ENCODE results near the gene SGTB. TPM values are rescaled to one million over a fixed set of nuclear protein-coding genes. Genes with fewer than 3 reads are reported as not detected.

The SGTB gene
- 10 to 100 TPM in 5 of 8 experiments, 1 to 10 TPM in 3; 2.8 to 35.3 (median 13.4) TPM for total RNA-seq

- in situ Hi-C loops (cut with MboI; ENCODE audit: low pct_unique_long_range_greater_than_20kb in 2 of 9, low sequenced_read_pairs in 9 of 9, unreplicated experiment in 9 of 9), result loop anchor here in 1 of 9 experiments (25.0 kb wide), 1 partner anchor 215 kb away; the partner anchor contains the start of gene ERBIN
- WGBS, 10 experiments, result no CpG with 5 or more reads among the region's 92 CpGs
Observed at GRCh38 chr5:65721720-65722574, at the start of gene SGTB, which contains the start of gene NLN. SGTB (minus strand) TSS chr5:65722109; CDS start chr5:65720807, 1,302 bp downstream. NLN (plus strand) TSS chr5:65722205; CDS start chr5:65722374, 169 bp downstream.

GRCh38 chr5:65771266-65771665, 49.4 kb upstream of the SGTB start:
- H3K4me1 ChIP-seq (replicated peaks in 1 of 2), result no peaks in the 10 kb centered on the region
- no peak overlapping the region for H3K4me3 ChIP-seq
- ATAC-seq (replicated peaks in 6 of 8), result no peak
- in situ Hi-C loops (cut with MboI; ENCODE audit: low pct_unique_long_range_greater_than_20kb in 2 of 9, low sequenced_read_pairs in 9 of 9, unreplicated experiment in 9 of 9), result no loop called here
- WGBS, 10 experiments, result 83 to 100% (median 95%) methylated on average over 1 to 2 of the region's 2 CpGs; no CpG with 5 or more reads in 1 of the 10 experiments
- no peak overlapping the region for H3K27ac ChIP-seq

More at GRCh38 chr5:65721720-65722574, at the start of gene SGTB, which contains the start of gene NLN:
- Histone ChIP-seq H3K27ac (peak within 1 kb of the TSS; percentile 77 to 82), H3K4me1 (replicated peaks in 1 of 2) (peaks cover 7 to 11% of the 10 kb centered on the region in 2 donors), H3K4me3 (peak within 1 kb of the TSS; percentile 72 to 93 (median 80))
- ATAC-seq (replicated peaks in 6 of 8), result peak; percentile 82 to 94 (median 92)

DNA sequence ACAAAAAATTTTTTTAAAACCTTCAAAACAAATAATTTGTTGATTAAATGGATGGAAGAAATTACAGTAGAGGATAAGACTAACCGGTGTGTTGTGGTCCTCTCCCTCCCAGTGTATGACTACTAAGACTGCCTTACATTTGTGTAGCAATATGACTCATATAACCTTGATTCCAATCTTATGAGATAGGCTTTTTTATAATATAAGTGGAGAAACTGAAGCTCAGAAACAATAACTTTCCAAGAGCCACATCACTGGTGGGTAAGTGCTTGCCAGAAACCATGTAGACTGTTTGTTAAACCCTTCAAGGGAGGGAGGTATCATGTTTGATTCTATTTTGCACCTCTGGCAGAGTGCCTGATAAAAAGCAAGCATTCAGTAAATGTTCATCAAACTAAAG, 47.6 kb upstream of the SGTB start:
- peak in 3 of 8 experiments; percentile 50 to 82 (median 79) for ATAC-seq (replicated peaks in 6 of 8)
- 0 to 50% (median 0%) methylated on average over 1 of the region's 1 CpG; no CpG with 5 or more reads in 4 of the 10 experiments for WGBS, 10 experiments
- no peak overlapping the region for H3K27ac ChIP-seq

GRCh38 chr5:65768723-65769346, 46.9 kb upstream of the SGTB start:
- ATAC-seq (replicated peaks in 6 of 8), result no peak
- in situ Hi-C loops (cut with MboI; ENCODE audit: low pct_unique_long_range_greater_than_20kb in 2 of 9, low sequenced_read_pairs in 9 of 9, unreplicated experiment in 9 of 9), result no loop called here
- Histone ChIP-seq H3K4me3 (no peak overlapping the region), H3K4me1 (replicated peaks in 1 of 2) (no peaks in the 10 kb centered on the region), H3K27ac (no peak overlapping the region)
- 80 to 100% (median 91%) methylated on average over 1 to 4 of the region's 7 CpGs; no CpG with 5 or more reads in 2 of the 10 experiments for WGBS, 10 experiments

More for the DNA sequence above, 47.6 kb upstream of the SGTB start:
- no peak overlapping the region for H3K4me3 ChIP-seq
- no peaks in the 10 kb centered on the region for H3K4me1 ChIP-seq (replicated peaks in 1 of 2)
- in situ Hi-C loops (cut with MboI; ENCODE audit: low pct_unique_long_range_greater_than_20kb in 2 of 9, low sequenced_read_pairs in 9 of 9, unreplicated experiment in 9 of 9), result no loop called here

DNA sequence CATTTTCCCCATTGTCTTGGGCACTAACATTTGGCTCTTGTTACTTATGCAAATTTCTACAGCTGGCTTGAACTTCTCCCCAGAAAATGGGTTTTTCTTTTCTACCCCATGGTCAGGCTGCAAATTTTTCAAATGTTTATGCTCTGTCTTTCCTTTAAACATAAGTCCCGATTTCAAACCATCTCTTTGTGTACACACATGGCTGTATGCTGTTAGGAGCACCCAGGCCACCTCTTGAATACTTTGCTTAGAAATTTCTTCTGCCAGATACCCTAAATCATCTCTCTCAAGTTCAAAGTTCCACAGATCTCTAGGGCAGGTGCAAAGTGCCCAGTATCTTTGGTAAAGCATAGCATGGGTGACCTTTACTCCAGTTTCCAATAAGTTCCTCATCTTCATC, 45.7 kb upstream of the SGTB start:
- Histone ChIP-seq H3K4me3 (no peak overlapping the region), H3K4me1 (replicated peaks in 1 of 2) (no peaks in the 10 kb centered on the region), H3K27ac (no peak overlapping the region)
- in situ Hi-C loops (cut with MboI; ENCODE audit: low pct_unique_long_range_greater_than_20kb in 2 of 9, low sequenced_read_pairs in 9 of 9, unreplicated experiment in 9 of 9), result no loop called here
- no peak for ATAC-seq (replicated peaks in 6 of 8)
- 71 to 100% (median 100%) methylated on average over 1 of the region's 1 CpG; no CpG with 5 or more reads in 1 of the 10 experiments for WGBS, 10 experiments

- no peak overlapping the region for H3K4me3 ChIP-seq
- no peak overlapping the region for H3K27ac ChIP-seq
- WGBS, 10 experiments, result 90 to 100% (median 93%) methylated on average over 1 to 2 of the region's 2 CpGs; no CpG with 5 or more reads in 7 of the 10 experiments
- ATAC-seq (replicated peaks in 6 of 8), result no peak
- no peaks in the 10 kb centered on the region for H3K4me1 ChIP-seq (replicated peaks in 1 of 2)
- in situ Hi-C loops (cut with MboI; ENCODE audit: low pct_unique_long_range_greater_than_20kb in 2 of 9, low sequenced_read_pairs in 9 of 9, unreplicated experiment in 9 of 9), result no loop called here
Observed at GRCh38 chr5:65766781-65767180, 44.9 kb upstream of the SGTB start.

DNA sequence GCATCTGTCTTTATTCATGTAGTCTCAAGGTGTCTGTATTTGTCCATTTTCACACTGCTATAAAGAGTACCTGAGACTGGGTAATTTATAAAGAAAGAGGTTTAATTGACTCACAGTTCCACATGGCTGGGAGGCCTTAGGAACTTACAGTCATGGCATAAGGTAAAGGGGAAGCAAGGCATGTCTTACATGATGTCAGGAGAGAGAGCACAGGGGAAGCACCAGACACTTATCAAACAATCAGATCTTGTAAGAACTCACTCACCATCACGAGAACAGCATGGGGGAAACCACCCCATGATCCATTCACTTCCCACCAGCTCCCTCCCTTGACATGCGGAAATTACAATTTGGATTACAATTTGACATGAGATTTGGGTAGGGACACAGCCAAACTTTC, 44.3 kb upstream of the SGTB start:
- WGBS, 10 experiments, result 60 to 100% (median 77%) methylated on average over 1 to 2 of the region's 2 CpGs; no CpG with 5 or more reads in 5 of the 10 experiments
- Histone ChIP-seq H3K4me1 (replicated peaks in 1 of 2) (no peaks in the 10 kb centered on the region), H3K27ac (no peak overlapping the region), H3K4me3 (no peak overlapping the region)
- in situ Hi-C loops (cut with MboI; ENCODE audit: low pct_unique_long_range_greater_than_20kb in 2 of 9, low sequenced_read_pairs in 9 of 9, unreplicated experiment in 9 of 9), result no loop called here
- ATAC-seq (replicated peaks in 6 of 8), result no peak

DNA sequence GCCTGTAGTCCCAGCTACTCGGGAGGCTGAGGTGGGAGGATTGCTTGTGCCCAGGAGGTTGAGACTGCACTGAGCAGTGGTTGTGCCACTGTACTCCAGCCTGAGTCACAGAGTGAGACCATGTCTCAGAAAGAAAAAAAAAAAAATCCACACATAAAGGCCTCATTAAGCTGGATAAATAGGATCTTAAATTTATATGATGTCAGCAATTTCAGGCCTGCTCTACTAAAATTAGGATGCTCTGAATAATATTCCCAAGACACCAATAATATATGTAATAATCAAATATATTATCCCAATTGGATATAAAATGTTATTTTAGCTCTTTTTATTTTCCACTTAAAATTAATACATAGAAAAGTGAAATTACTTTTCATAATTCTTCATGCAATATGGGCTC, 43.7 kb upstream of the SGTB start:
- Histone ChIP-seq H3K4me3 (no peak overlapping the region), H3K4me1 (replicated peaks in 1 of 2) (no peaks in the 10 kb centered on the region), H3K27ac (no peak overlapping the region)
- ATAC-seq (replicated peaks in 6 of 8), result no peak
- in situ Hi-C loops (cut with MboI; ENCODE audit: low pct_unique_long_range_greater_than_20kb in 2 of 9, low sequenced_read_pairs in 9 of 9, unreplicated experiment in 9 of 9), result no loop called here
- WGBS, 10 experiments, result 75 to 100% (median 92%) methylated on average over 1 of the region's 1 CpG; no CpG with 5 or more reads in 4 of the 10 experiments

DNA sequence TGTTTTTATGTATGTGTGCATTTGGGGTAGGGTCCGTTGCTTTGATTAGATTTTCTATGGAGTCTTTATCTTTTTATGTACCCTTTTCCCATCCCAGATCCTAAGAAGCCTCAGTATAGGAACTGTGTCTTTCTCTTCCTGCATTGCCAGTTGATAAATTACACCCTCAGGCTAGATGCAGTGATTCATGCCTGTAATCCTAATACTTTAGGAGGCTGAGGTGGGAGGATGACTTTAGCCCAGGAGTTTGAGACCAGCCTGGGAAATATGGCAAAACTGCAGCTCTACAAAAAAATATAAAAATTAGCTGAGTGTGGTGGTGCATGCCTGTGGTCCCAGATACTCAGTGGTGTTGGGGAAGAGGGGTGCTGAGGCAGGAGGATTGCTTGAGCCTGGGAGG, 40.3 kb upstream of the SGTB start:
- no peaks in the 10 kb centered on the region for H3K4me1 ChIP-seq (replicated peaks in 1 of 2)
- no peak overlapping the region for H3K4me3 ChIP-seq
- no peak for ATAC-seq (replicated peaks in 6 of 8)
- WGBS, 10 experiments, result 80 to 100% (median 100%) methylated on average over 1 of the region's 1 CpG; no CpG with 5 or more reads in 3 of the 10 experiments
- in situ Hi-C loops (cut with MboI; ENCODE audit: low pct_unique_long_range_greater_than_20kb in 2 of 9, low sequenced_read_pairs in 9 of 9, unreplicated experiment in 9 of 9), result no loop called here
- no peak overlapping the region for H3K27ac ChIP-seq

DNA sequence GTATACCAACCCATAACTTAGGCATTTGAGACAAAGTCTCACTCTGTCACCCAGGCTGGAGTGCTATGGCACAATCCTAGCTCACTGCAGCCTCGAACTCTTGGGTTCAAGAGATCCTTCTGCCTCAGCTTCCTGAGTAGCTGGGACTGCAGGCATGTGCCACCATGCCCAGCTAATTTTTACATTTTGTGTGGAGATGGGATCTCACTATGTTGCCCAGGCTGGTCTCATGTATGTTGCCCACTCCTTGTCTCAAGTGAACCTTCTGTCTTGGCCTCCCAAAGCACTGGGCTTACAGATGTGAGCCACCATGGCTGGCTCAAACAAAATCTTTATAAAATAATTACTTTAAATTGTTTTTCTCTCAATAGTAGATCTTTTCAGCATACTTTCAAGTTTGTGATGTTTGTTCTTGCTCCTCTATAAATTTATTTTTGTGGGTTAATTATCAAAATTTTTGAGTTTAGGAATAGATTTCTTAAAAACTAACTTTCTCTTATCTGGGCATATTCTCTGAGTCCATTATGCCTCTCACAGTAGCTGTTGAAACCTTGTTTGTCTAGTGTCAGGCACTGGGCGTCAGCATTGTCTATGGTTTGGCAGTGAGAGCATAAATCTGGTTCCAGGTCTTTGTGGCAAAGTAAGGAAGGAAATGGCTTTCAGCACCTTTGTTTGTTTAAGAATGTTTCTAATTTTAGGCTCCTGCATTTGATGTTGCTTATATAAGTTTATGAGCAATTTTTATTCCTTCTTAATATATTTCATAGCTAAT, 38.8 kb upstream of the SGTB start:
- ATAC-seq (replicated peaks in 6 of 8), result peak in 3 of 8 experiments; percentile 25 to 80 (median 33)
- no peak overlapping the region for H3K27ac ChIP-seq
- no peaks in the 10 kb centered on the region for H3K4me1 ChIP-seq (replicated peaks in 1 of 2)
- H3K4me3 ChIP-seq, result no peak overlapping the region
- in situ Hi-C loops (cut with MboI; ENCODE audit: low pct_unique_long_range_greater_than_20kb in 2 of 9, low sequenced_read_pairs in 9 of 9, unreplicated experiment in 9 of 9), result no loop called here
- WGBS, 10 experiments, result 46 to 100% (median 61%) methylated on average over 1 to 2 of the region's 2 CpGs; no CpG with 5 or more reads in 2 of the 10 experiments

DNA sequence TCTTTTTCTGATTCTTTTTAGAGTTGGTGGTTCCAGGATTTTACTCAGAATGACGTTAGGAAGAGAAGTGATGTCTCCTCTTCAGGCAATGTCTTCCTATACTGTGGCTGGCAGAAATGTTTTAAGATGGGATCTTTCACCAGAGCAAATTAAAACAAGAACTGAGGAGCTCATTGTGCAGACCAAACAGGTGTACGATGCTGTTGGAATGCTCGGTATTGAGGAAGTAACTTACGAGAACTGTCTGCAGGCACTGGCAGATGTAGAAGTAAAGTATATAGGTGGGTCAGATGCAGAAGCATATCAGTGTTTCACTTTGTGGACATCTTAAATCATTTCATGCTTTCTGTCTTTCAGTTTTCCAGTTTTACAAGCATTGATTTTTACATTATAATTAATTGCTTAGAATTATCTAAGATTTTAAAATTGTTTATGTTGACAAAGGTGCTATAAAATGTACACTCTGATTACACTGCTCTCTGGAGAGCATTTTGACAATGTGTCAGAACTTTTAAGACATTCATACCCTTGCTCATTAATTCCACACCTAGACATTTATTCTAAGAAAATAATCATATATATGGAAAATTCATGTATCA, 36.7 kb upstream of the SGTB start:
- in situ Hi-C loops (cut with MboI; ENCODE audit: low pct_unique_long_range_greater_than_20kb in 2 of 9, low sequenced_read_pairs in 9 of 9, unreplicated experiment in 9 of 9), result no loop called here
- H3K4me1 ChIP-seq (replicated peaks in 1 of 2), result no peaks in the 10 kb centered on the region
- no peak overlapping the region for H3K4me3 ChIP-seq
- WGBS, 10 experiments, result 80 to 100% (median 100%) methylated on average over 1 to 4 of the region's 4 CpGs; no CpG with 5 or more reads in 1 of the 10 experiments
- H3K27ac ChIP-seq, result no peak overlapping the region
- no peak for ATAC-seq (replicated peaks in 6 of 8)

- in situ Hi-C loops (cut with MboI; ENCODE audit: low pct_unique_long_range_greater_than_20kb in 2 of 9, low sequenced_read_pairs in 9 of 9, unreplicated experiment in 9 of 9), result no loop called here
- WGBS, 10 experiments, result 69 to 100% (median 86%) methylated on average over 1 to 8 of the region's 8 CpGs; no CpG with 5 or more reads in 1 of the 10 experiments
- Histone ChIP-seq H3K4me1 (replicated peaks in 1 of 2) (no peaks in the 10 kb centered on the region), H3K4me3 (no peak overlapping the region), H3K27ac (no peak overlapping the region)
- no peak for ATAC-seq (replicated peaks in 6 of 8)
Observed at GRCh38 chr5:65753189-65753588, 31.3 kb upstream of the SGTB start.

All from motor neuron (in vitro differentiated cells).